NCI-H2196 (cell line): ENCODE results near the gene ZCCHC17.
"Not testable (repeated sequence)": the region's sequence is repeated elsewhere in the genome, so short reads cannot be mapped to it uniquely, and the experiment has no call there.

ENCODE experiments used
- DNase-seq: peaks from one replicate; lab custom pipeline; 2025; ENCODE audit not compliant: unreplicated experiment; lab: John Stamatoyannopoulos, UW

ZCCHC17 gene, protein sequence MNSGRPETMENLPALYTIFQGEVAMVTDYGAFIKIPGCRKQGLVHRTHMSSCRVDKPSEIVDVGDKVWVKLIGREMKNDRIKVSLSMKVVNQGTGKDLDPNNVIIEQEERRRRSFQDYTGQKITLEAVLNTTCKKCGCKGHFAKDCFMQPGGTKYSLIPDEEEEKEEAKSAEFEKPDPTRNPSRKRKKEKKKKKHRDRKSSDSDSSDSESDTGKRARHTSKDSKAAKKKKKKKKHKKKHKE

DNA sequence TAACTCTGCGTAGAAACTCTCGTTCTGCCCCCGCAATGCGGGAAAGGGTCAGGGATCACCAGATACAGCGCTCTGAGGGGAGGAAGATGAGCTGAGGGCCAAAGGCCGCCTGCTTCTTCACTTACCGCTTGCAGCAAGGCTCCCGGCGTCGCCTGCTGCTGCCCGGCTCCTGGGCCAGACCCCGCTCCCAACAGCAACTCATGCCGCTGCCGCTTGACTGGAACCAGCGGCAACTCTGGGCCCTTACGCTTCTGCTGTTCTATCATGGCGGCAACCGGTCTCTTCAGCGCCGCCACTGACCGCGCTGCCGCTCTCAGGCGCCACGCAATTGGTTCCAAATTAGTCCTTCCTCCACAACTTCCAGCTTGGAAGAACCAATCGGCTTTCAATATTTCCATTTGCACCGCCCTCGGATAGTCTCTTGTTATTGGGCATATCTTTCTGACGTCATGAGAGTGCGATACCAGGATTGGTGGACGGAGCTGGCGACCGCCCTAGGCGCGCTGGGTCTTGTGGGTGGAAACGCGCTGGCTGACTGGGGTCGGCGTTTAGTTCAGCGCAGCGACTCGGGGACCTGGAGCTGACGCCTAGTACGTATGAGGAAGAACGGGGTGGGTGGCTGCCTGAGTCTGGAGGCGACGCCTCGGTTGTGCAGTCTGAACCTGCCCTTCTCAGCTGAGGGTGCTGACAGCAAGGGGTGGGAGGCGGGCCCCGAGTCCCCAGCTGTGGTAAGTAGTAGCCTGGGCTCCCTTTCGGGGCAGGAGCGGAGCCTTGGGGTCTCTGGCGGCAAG lies at the start of gene ZCCHC17, which contains the start of gene SNRNP40:
TSS of gene ZCCHC17 (plus strand) at position 547 of the 791 bp plus-strand sequence. CDS start 13,067 bp downstream, outside the sequence.
TSS of gene SNRNP40 (minus strand) at position 303 of the 791 bp plus-strand sequence. CDS start at position 266, 37 bp downstream.
- DNase-seq: peak; percentile 99

DNA sequence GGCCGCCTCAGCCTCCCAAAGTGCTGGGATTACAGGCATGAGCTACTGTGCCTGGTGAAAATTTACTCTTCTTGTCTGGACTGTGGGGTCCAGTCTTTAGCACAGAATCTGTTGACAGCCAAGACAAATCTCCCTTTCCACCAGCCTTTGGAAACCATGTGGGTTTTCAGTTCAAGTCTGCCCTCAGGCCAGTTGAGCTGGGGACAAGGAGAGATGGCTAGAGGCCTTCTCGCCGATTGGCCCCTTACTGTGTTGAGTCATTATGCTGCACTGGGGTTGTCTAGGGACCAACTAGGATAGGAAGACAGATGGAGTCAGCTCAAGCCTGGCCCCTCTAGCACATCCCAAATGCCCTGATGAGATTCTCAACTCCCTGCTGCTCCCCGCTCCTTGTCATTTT lies 48.6 kb upstream of the ZCCHC17 start:
- no peak for DNase-seq

DNA sequence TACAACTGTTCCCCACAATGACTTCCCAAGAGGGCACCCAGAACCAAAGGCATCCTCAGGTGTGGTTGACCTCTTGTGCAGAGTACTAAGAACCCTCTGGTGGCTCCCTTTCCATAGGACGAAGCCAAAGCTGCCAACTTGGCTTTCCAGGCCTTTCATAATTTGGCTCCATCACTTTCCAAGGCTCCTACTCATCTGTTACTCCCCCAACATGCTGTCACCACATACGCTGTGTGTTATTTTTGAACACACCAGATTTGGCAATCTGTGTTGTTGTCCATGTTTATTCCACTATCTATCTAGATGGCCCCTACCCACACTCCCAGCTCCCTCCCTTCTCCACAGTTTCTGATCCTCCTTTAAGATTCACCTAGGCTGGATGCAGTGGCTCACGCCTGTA lies 47.0 kb upstream of the ZCCHC17 start:
- DNase-seq: no peak

DNA sequence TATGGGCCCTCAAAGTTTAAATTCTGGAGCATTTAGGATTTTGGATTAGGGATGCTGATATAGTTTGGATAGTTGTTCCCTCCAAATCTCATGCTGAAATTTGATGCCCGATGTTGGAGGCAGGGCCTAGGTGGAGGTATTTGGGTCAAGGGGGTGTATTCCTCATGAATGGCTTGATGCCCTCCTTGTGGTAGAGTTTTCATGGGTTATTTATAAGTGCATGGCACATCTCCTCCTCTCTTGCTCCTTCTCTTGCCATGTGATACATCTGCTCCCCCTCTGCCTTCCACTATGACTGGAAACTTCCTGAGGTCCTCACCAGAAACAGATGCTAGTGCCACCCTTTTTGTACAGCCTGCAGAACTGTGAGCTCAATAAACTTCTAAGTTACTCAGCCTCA lies 39.6 kb upstream of the ZCCHC17 start:
- DNase-seq: no peak

DNA sequence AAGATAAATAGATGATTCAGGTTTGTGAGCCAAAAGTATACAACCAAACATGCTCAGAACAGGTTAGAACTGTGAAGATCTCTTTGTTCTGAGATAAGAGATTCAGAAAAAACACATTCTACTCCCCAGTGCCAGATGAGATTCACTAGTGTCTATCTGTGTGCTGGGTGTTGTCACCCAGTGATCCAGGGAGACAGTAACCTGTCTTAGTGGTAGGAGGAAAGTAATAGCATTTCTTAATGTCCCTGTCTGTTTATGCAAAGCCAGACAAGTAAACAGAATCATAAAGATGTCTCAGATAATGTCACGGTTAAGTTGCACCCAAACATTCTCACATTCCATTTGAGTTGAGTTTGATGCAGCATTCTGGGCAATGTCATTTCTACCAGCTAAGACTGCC lies 38.3 kb upstream of the ZCCHC17 start:
- no peak for DNase-seq

DNA sequence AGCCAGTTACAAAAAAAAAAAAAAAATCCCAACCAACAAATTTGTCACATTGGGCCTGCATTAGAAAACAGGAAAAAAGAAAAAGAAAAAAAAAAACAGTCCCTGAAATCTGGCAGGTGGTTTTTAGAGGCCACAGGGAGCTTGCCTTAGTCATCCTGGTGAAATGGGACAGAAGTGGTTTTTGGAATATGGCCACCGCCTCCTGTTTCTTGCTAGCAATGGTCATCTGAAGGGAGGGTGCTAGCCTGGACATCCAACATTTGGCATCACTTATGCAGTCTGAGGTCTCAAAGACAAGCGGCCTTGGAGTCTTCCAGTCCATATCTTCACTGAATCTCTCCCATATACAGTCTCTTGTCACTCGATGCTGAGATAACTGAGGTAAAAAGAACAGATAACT lies 37.1 kb upstream of the ZCCHC17 start:
- no peak for DNase-seq

DNA sequence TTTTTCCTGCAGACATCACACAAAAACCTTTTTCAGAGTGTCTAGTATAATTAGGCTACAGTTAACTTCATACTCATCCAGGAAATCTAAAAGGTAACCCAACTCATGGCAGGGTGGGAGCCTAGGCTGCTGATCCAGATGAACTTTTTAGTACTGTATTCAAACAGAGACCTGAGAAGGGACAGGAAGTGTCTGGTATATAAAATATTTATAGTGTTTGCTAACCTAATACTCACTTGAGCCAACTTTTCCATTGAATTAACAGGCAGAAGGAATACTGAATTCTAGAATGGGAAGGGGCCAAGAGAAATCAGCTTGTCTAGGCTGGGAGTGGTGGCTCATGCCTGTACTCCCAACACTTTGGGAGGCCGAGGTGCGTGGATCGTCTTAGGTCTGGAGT lies 34.9 kb upstream of the ZCCHC17 start:
- no peak for DNase-seq

DNA sequence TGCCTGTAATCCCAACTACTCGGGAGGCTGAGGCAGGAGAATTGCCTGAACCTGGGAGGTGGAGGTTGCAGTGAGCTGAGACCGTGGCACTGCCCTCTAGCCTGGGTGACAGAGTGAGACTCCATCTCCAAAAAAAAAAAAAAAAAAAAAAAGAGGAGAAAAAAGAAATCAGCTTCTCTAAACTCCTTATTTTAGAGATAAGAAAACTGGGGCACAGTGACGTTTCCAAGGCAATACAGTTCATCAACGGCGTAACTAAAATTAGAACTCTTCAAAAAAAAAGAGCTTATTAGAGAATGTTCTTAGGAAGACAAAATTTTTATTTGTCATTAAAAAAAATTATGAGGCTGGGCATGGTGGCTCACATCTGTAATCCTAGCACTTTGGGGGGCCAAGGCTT lies 34.4 kb upstream of the ZCCHC17 start:
- not testable (repeated sequence) for DNase-seq

DNA sequence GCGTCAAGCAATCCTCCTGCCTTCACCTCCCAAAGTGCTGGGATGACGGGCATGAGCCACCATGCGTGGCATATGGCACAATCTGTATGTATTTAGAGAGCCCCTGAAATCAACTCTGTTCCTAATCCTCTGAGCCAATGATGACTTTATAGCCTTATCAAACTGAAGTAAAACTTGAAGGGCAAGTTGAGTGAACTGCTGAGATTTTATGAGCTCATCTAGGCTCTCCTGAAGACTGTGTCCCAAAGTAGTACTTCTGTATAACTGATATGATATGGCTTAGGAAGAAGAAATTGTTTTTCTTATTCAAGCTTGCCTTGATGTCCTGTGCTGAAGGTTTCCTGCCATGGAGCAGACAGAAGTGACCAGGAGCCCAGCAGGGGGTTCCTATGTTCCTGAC lies 33.4 kb upstream of the ZCCHC17 start:
- no peak for DNase-seq

DNA sequence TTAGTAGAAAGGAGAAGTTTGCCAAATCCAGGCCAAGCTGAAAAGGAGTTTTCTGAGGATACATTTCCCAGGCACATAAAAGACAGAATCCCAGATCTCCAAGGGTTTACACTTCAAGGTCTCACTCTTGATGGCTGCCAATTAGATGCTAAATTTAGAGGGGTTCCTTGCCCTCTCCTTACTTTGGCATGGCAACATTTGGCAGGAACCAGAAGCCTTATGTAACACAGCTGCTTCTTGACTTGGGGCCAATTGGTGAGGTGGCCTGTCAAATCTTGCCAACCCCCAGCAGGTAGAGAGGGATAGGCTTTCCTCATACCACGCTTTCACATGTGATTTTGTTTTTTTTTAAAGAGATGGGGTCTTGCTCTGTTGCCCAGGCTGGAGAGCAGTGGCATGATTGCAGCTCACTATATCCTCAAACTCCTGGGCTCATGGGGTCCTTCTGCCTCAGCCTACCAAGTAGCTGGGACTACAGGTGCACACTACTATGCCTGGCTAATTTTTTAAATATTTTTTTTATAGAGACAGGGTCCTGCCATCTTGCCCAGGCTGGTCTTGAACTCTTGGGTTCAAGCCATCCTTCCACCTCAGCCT lies 31.9 kb upstream of the ZCCHC17 start:
- no peak for DNase-seq

DNA sequence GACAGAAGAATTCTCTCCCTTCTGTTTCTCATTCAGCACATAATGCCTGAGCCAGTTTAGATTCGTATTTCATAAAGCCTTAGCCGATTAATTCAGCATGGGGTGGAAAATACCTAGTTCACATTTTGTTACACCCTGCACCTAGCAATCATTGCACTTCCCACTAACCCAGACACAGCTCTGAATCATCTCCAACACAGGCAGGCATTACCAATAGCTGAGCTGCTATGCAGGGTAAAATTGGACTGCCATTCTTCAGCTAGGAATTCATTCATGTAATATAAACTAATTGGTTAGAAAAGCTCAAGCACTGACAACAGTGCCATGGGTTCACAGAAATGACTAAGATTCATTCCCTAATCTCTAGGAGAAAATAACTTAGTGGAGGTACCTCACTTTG lies 30.3 kb upstream of the ZCCHC17 start:
- no peak for DNase-seq

DNA sequence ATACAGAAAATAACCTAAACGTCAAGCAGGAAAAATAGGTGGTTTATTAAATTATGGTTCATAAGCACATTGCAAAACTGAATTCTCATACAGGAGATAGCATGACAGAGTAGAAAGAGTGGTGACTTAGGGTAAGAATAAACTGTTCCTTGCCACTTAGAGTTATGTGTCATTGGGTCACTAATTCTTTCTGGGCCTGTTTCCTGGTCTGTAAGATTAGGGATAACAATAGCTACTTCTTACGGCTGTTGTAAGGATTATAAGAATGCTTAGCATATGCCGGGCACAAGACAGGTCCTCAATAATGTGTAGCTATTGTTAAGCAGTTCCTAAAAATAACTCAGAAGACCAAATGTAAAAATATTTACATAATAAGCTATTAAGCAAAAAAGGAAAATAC lies 24.5 kb upstream of the ZCCHC17 start:
- no peak for DNase-seq

DNA sequence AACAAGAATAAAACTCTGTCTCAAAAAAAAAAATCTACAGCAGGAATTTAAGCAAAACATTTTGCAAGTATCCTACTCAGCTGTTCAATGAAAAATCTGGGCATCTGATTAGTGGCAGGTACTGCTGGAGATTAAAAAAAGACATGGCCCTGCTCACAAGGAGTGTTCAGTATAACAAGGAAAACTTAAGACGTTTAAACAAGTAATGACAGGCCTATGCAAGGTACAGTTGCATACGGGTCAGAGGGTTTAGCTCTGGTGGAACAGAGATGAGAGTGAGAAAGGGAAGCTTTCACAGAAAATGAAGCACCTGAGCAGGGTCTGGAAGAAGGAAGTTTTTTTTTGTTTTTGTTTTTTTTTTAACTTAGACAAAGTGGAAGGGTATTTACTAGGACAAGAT lies 23.2 kb upstream of the ZCCHC17 start:
- DNase-seq: no peak

DNA sequence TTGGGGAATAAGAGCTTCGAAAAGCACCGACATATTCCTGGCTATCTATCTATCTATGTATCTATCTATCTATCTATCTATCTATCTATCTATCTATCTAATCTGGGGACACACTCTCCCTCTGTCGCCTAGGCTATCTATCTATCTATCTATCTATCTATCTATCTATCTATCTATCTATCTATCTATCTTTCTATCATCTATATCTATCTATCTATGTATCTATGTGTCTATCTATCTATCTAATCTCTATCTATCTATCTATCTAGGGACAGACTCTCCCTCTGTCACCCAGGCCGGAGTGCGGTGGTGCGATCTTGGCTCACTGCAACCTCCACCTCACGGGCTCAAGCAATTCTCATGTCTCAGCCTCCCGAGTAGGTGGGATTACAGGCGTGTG lies 14.4 kb upstream of the ZCCHC17 start:
- DNase-seq: not testable (repeated sequence)

DNA sequence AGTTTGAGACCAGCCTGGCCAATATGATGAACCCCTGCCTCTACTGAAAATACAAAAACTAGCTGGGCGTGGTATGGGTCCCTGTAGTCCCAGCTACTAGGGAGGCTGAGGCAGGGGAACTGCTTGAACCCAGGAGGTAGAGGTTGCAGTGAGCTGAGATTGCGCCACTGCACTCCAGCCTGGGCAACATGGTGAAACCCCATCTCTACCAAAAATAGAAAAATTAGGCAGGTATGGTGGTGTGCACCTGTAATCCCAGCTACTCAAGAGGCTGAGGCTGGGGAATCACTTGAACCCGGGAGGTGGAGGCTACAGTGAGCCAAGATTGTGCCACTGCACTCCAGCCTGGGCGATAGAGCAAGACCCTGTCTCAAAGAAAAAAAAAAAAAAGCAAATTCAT lies 9.0 kb upstream of the ZCCHC17 start:
- not testable (repeated sequence) for DNase-seq

DNA sequence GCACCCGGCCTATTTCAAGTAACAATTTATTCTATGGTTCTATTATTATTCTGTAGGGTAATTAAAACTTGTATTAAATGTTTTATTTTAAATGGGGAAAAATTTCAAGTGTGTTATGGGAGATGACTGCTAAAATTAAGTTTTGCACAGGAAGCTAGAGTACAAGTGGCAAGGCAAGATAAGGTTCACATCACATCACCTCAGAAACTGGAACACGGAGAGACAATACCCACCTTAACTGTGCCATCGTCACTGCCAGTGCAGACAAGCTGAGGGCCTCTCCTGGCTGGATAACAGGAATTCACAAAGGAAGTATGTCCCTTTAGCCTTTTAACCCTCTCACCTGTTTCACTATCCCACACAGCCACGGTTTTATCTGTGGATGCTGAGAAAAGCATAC lies 7.8 kb upstream of the ZCCHC17 start:
- no peak for DNase-seq

DNA sequence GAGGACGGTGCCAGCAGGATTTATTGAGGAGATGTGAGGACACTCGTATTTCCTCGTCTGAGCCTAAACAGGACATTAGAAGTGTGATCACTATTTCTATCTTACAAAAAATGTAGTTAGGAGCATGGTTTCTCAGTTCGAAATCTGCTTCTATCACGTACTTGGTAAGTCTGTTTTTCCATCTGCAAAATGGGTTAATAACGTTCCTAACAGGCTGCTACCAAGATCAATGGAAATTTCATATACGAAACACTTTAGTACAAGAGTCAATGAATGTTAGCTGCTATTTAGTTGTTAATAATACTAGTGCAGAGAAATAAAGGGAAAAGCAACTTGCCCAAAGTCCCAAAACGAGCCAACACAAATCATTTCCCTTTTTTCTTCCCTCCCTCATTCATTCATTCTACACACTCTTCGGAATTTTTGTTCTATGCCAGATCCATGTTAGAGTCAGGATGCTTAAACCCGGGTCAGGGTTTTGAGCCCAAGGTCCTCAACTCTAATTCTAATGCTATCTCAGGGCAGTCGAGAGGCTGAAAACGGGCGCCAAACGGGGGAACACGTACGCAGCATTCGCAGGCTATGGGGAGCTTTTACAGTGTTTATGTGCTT lies 852 bp upstream of the ZCCHC17 start:
- DNase-seq: no peak

DNA sequence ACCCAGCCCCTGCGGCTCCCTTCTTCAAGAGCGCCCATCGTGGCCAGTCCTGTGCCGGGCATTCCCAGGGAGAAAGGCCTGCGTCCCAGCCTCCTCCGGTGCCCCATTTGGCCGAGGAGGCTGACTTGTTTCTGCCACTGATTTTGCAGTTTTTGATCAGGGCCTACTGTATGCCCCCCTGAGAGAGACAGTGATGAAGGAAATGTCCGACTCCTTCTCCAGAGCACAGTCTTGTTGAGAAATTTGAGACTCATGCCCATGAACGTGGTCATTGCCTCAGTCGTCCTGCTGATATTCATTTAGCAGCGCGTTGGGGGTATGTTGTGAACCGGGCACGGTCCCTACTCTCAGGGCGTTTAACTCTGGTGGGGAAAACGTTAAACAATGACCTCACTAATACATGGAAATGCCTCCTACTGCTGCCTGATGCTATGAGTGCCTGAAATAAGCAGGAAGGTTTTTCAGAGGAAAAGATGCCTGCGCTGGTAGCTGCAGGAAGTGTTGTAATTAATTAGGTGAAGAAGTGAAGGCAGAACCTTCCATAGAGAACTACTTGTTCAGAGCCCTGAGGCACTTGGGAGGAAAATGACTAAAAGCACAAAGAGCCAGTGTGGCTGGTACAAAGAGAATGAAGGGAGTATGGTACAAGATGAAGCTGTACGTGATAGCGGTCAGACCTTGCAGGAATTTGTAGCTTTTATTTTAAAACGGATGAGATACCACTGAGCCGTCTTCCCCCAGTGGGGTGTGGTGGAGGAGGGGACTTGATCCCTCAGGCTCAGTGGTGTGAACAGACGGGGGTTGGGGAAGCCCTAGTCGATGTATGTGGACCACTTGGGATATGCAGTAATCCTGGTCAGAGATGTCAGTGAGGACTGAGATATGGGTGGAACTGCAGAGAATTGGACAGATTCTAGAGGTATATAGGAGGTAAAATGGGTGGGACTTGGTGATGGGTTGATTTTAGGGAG lies 730 bp downstream of the ZCCHC17 start:
- DNase-seq: no peak

DNA sequence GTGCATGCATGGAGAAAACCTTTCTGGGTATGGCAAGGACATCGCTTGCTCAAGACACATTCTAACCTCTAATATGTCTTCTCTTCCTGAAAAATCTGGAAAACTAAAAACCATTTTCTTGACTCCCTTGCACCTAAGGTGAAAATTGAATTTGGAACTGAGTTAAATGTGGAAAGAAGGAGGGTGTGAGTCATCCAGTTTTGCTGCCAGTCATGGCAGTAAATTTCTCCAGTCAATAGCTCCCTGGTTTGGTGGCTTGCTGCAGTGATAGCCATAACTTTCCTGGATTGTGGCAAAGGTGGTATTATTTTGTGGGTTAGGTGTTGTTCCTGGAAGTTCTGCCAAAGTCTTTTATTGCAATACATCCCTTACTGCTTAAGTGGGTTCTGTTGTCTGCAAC lies 2.5 kb downstream of the ZCCHC17 start:
- DNase-seq: no peak

DNA sequence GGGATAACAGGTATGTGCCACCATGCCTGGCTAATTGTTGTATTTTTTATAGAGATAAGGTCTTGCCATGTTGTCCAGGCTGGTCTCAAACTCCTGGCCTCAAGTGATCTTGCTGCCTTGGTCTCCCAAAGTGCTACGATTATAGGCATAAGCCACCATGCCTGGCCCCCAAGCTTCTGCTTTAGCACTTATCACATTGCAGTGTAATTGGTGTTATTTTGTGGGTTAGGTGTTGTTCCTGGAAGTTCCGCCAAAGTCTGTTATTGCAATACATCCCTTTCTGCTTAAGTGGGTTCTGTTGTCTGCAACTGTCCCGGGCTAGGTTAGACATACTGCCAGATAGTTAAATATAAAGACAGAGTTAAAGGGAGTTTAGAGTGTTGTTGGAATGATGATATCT lies 3.4 kb downstream of the ZCCHC17 start:
- no peak for DNase-seq
